Stimulated activated CD4-positive, alpha-beta T cell treated with anti-CD3 and anti-CD28 coated beads, Interleukin-2, amount 100 ng/mL, for 4 hours (primary cell): ENCODE results near the gene MEIKIN.
"Not testable (repeated sequence)": the region's sequence is repeated elsewhere in the genome, so short reads cannot be mapped to it uniquely, and the experiment has no call there.

Experiments
- DNase-seq: peaks from one replicate; pipeline ENCODE4 v3.0.0-alpha.2; 2020; ENCODE audit warnings: low read depth

Gene MEIKIN

GRCh38 chr5:131810510-131811249, 134.8 kb downstream of the MEIKIN start:
- DNase-seq, result no peak

- peak; percentile 98 for DNase-seq
Measured at GRCh38 chr5:131796793-131797693, 148.4 kb downstream of the MEIKIN start, which contains the start of gene FNIP1. Gene FNIP1, minus strand, starts transcription at chr5:131797017. Its CDS starts 96 bp downstream, at chr5:131796921.

- DNase-seq, result no peak
Measured at GRCh38 chr5:131795879-131796792, 149.3 kb downstream of the MEIKIN start.

GRCh38 chr5:131795228-131795627, 150.2 kb downstream of the MEIKIN start:
- no peak for DNase-seq

GRCh38 chr5:131794586-131794985, 150.9 kb downstream of the MEIKIN start:
- no peak for DNase-seq

GRCh38 chr5:131792896-131793295, 152.6 kb downstream of the MEIKIN start:
- DNase-seq, result no peak

- DNase-seq, result no peak
Measured at GRCh38 chr5:131791866-131792265, 153.6 kb downstream of the MEIKIN start.

GRCh38 chr5:131790550-131790949, 154.9 kb downstream of the MEIKIN start:
- DNase-seq, result no peak

- DNase-seq, result no peak
Measured at GRCh38 chr5:131789765-131790164, 155.7 kb downstream of the MEIKIN start.

- no peak for DNase-seq
Measured at GRCh38 chr5:131787736-131788135, 157.7 kb downstream of the MEIKIN start.

- DNase-seq, result no peak
Measured at GRCh38 chr5:131786900-131787692, 158.4 kb downstream of the MEIKIN start.

- no peak for DNase-seq
Measured at GRCh38 chr5:131786036-131786435, 159.4 kb downstream of the MEIKIN start.

- DNase-seq, result no peak
Measured at GRCh38 chr5:131783874-131784273, 161.6 kb downstream of the MEIKIN start.

GRCh38 chr5:131783357-131783756, 162.1 kb downstream of the MEIKIN start:
- no peak for DNase-seq

GRCh38 chr5:131782717-131783116, 162.7 kb downstream of the MEIKIN start:
- no peak for DNase-seq

- not testable (repeated sequence) for DNase-seq
Measured at GRCh38 chr5:131778141-131778540, 167.3 kb downstream of the MEIKIN start.

GRCh38 chr5:131776450-131776849, 169.0 kb downstream of the MEIKIN start:
- DNase-seq, result no peak

- DNase-seq, result no peak
Measured at GRCh38 chr5:131774652-131775367, 170.7 kb downstream of the MEIKIN start.

- DNase-seq, result no peak
Measured at GRCh38 chr5:131773805-131774204, 171.7 kb downstream of the MEIKIN start.

GRCh38 chr5:131771692-131772091, 173.8 kb downstream of the MEIKIN start:
- no peak for DNase-seq
